NCI-H524 treated with DMSO at 0.1 percent for 48 hours (cell line): ENCODE data around the gene FBXO48.
A peak's percentile ranks its signal among the peaks of the same experiment; 100 is the strongest.
"Not testable (repeated sequence)": the region's sequence is repeated elsewhere in the genome, so short reads cannot be mapped to it uniquely, and the experiment has no call there.

Experiments
- DNase-seq: peaks from one replicate; lab custom pipeline; 2025; lab: John Stamatoyannopoulos, UW

FBXO48 gene

GRCh38 chr2:68471385-68471784 is 4.3 kb upstream of the FBXO48 start:
- DNase-seq, result no peak

DNA sequence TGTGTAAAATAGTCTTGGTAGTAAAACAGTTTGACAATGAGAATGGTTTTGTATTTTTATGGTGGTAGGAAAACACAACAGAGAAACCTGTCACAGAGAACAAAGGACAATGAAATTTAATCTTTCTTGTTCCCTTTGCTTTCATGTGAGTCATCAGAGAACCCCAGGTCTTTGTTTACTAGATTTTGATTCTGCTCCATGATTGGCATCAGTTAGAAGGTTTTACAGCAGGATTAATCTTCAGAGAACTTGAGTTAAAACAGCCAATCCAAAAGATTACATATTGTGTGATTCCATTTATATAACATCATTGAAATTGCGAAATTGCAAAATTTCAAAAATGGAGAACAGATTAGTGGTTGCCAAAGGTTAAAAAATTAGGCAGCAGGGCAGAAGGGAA is 2.8 kb upstream of the FBXO48 start:
- no peak for DNase-seq

DNA sequence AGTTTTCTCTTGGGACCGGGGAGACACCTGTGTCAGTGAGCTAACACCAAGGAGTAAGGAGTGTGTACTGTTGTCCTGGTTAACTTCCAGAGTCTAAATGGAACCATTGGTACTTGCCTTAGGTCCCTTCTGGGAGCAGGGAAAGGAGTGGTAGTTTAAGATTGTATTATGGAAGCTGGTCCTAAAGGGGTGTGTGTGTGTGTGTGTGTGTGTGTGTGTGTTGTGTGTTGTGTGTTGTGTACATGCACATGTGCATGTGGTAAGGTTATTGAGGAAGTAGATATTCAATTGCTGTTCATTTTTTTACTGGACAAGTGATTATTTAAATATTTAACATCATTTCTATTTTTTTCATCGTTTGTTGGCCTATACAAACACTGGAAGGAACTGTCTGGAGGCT is 1.7 kb upstream of the FBXO48 start:
- no peak for DNase-seq

DNA sequence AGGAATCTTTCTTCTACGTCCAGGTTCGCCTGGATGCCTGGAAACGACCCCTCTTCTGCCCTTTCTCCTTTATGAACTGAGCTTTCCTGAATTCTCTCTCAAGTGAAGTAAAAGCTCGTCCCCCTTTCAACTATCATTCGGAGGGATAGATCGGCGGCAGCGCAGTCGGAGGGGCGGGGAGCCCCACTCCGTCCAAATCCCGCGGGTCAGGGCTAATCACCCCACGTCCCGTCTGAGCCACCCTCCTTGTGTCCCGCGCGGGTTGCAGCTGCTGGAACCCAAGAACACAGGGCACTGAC is 367 bp downstream of the FBXO48 start:
- DNase-seq, result no peak

GRCh38 chr2:68466361-68466777 is 725 bp downstream of the FBXO48 start:
- DNase-seq, result no peak

GRCh38 chr2:68465081-68465916 is 1.8 kb downstream of the FBXO48 start:
- DNase-seq, result no peak

DNA sequence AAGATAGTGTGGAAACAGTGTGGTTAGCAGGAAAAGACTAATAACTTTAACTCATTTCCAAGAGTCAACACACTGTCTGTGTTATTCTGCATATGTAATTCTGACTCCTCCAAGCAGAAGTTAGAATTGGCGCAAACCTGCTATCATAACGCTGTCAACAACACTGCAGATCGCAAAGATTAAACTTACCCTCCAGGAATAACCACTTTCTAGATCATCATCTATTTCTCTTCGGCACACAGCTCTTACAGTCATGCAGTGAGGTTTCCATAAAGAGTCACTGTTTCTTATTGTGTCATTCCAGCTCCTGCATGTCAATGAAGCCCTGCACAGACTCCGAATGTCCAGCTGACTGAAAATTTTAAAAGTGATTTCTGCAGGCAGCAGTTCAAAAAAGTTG is 2.4 kb downstream of the FBXO48 start:
- no peak for DNase-seq

DNA sequence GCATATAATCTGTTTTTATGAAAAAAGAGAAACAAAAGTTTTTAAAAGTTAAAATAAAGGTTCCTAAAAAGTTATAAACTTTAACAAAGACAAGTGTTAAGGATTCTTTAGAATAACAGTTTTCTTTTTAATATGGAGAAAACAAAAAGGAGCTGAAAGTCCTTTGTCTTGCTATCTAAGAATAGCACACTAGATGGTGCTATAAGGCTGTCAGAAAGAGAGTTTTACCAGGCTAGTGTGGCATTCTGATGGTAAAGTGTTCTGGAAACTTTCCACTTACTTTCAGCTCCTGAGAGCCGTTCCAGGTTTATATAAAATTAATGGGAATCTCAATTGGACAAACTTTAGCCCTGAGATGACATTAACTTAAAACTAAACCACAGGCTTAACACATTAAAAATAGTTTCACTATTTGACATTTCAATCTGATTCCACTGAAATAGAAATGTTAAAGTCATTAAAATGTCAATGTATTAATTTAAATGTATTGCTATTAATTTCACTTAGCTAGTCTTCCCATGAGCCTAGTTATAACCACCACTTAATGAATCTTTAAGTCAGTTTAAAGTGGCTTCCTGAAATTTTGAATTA is 3.7 kb downstream of the FBXO48 start:
- DNase-seq, result no peak

- no peak for DNase-seq
Measured at GRCh38 chr2:68458981-68459380, 8.1 kb downstream of the FBXO48 start.

DNA sequence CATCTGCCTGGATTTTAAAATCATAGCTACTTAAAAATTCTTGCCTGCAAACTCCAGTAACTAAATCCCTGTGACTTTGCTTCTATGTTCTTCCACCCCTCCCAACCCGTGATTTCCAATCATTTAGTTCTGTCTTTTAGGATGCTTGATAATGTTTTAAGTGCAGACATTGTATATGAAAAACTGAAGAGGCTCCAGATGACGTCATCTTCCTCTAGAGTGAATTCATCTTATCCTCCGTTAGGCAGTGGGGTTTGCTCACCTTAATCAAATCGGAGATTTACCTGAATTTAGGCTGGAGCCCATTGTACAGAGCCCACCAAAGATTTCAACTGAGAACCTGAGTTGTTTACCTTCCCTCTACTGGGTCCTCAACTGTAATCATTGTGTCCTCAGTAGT is 10.9 kb downstream of the FBXO48 start:
- no peak for DNase-seq

DNA sequence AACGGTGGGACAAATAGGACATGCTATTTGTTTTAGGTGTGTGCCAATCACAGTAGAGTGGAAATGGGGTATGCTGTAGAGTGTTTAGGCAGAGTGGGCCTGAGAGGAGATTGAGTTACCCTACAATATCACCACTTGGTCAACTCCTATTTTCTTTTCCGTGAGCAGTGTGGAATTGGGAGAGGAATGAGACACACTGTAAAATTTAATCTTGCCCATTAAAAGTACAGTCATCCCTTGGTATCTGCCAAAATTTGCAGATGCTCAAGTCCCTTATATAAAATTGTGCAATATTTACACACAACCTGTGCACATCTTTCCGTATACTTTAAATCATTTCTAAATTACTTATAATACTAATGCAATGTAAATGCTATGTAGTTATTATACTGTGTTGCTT is 12.4 kb downstream of the FBXO48 start:
- DNase-seq, result no peak

GRCh38 chr2:68453761-68454360 is 13.2 kb downstream of the FBXO48 start:
- DNase-seq, result no peak

DNA sequence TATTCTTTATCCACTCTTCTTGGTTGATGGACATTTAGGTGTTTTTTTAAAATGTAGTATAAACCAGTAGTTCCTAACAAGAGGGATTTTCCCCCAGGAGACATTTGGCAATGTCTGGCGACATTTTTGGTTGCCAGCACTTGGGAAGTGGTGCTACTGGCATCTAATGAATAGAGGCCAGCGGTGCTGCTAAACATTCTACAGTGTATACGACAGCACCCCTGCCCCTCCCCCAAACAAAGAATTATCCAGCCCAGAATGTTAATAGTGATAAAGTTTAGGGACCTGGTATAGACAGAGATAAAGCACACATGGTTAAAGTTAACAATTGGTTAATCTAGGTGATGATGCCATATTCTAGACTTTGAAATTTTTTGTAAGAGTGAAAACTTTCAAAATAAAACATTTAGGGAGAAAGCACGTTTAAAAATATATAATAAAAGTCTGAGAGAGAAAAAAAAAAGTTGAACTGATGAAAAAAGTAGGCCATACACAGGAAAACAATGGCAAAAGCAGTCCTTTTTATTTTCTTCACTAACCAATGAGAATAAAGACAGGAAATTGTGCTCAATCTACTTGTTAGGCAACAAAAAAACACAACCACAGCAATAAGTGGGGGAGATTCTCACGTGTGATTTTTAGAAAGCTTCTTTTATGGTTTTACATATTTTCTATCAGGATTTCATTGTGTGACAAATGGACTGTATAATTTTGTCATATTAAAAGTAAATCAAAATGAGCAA is 14.8 kb downstream of the FBXO48 start:
- DNase-seq, result no peak

- DNase-seq, result no peak
Measured at GRCh38 chr2:68448671-68449653, 18.1 kb downstream of the FBXO48 start.

GRCh38 chr2:68447118-68447517 is 20.0 kb downstream of the FBXO48 start:
- DNase-seq, result no peak

- not testable (repeated sequence) for DNase-seq
Measured at GRCh38 chr2:68446425-68446824, 20.7 kb downstream of the FBXO48 start.

- no peak for DNase-seq
Measured at GRCh38 chr2:68441994-68442322, 25.1 kb downstream of the FBXO48 start.

- peak; percentile 44 for DNase-seq
Measured at GRCh38 chr2:68441179-68441993, 25.7 kb downstream of the FBXO48 start.

DNA sequence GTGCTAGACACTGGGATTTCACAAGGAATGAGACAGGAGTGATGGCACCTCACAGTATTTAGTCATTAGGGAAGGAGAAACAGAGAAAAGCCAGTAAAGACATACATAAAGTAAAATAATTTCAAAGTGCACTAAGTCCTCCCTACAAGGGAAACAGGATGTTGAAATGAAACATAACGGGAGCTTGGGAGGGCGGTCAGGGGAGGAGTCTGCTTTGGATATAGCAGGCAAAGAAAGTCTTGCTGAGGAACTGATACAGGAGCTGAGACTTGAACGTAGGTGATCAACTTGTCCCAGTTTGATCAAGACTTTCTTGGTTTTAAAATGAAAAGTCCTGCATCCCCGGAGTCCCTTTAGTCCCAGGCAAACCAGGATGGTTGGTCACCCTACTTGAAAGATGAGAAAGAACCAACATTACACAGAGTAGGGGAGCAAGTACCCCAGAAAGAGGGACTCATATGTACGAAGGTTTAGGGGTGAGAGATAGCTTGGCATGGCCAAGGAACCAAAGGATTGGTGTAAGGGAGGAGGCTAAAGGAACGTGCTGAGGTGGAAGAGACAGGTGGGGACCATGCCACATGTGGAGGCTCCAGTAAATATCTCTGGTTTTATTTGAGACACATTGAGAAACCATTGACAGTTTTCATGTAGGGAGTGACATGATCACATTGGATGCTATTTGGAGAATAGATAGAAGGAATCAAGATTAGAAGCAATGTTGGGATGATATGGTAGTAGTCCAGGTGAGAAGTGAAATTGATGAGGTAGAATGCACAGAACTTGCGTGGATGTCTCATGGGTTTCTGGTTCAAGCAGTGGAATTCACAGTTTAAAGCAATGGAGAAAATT is 28.4 kb downstream of the FBXO48 start:
- no peak for DNase-seq

- no peak for DNase-seq
Measured at GRCh38 chr2:68436270-68436669, 30.8 kb downstream of the FBXO48 start.
